Body of pancreas (tissue), 4 donors: Measurements from ENCODE around the gene CFAP68.

Source experiments
- CTCF ChIP-seq, 7 experiments: fragments of 450-650 bp in 4 of 7; fragments of 200-600 bp in 3 of 7; sonication (generic) in 3 of 7; IDR thresholded peaks; one replicate each; pipeline ENCODE4 v1.5.1; 2016 to 2019; ENCODE audit warnings: antibody characterized with exemption in 7 of 7
- POLR2A ChIP-seq, 3 donors: fragments of 450-650 bp; IDR thresholded peaks; one replicate each; pipeline ENCODE4 v1.6.1; 2016; ENCODE audit warnings: antibody characterized with exemption in 3 of 3, mild to moderate bottlenecking in 2 of 3

GRCh38 chr11:111871693-111872161 is 7.6 kb upstream of the CFAP68 start:
- TF ChIP-seq POLR2A (IDR thresholded peaks at IDR 0.05) = no peak
- no peak for TF ChIP-seq CTCF (IDR thresholded peaks at IDR 0.05)
